ENCODE data around the gene TK1.
"Not testable (repeated sequence)": the region's sequence is repeated elsewhere in the genome, so short reads cannot be mapped to it uniquely, and the experiment has no call there.

The TK1 gene

GRCh38 chr17:78186692-78187595 lies at the start of gene TK1, which contains the start of gene AFMID:
TK1 (minus strand) TSS chr17:78187052; CDS start chr17:78186994, 58 bp downstream.
AFMID (plus strand) TSS chr17:78187362; CDS start chr17:78187371, 9 bp downstream.
- peak; percentile 90 for DNase-seq

- no peak for DNase-seq
Observed at GRCh38 chr17:78235885-78236284, 49.0 kb upstream of the TK1 start.

DNA sequence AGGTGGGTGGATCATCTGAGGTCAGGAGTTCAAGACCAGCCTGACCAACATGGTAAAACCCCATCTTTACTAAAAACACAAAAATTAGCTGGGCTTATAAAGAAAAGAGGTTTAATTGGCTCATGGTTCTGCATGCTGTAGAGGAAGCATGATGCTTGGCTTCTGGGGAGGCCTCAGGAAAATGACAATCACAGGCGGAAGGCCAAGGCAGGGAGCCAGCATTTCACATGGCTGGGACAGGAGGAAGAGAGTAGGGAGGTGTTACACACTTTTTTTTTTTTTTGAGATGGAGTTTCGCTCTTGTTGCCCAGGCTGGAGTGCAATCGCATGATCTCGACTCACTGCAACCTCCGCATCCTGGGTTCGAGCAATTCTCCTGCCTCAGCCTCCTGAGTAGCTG lies 48.2 kb upstream of the TK1 start:
- DNase-seq = not testable (repeated sequence)

GRCh38 chr17:78234261-78234865 lies 47.5 kb upstream of the TK1 start:
- no peak for DNase-seq

DNA sequence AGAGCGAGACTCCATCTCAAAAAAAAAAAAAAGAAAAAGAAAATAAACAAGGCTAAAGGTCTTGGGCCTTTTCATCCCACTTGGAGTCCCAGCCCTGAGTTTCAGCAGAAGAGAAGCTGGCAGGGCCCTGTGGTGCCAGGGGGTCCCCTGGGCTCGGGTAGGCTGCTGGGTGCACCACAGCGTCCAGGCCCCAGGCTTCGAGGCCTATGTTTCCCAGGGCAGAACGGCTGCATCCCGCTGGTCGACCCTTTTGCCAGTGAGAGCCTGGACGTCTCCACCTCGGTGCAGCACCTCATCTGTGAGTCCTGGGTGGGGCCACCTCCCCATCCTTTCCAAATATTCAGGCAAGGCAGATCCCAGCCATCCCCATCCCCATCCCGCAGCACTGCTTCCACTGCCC lies 46.8 kb upstream of the TK1 start:
- no peak for DNase-seq

- no peak for DNase-seq
Observed at GRCh38 chr17:78232859-78233173, 46.0 kb upstream of the TK1 start.

DNA sequence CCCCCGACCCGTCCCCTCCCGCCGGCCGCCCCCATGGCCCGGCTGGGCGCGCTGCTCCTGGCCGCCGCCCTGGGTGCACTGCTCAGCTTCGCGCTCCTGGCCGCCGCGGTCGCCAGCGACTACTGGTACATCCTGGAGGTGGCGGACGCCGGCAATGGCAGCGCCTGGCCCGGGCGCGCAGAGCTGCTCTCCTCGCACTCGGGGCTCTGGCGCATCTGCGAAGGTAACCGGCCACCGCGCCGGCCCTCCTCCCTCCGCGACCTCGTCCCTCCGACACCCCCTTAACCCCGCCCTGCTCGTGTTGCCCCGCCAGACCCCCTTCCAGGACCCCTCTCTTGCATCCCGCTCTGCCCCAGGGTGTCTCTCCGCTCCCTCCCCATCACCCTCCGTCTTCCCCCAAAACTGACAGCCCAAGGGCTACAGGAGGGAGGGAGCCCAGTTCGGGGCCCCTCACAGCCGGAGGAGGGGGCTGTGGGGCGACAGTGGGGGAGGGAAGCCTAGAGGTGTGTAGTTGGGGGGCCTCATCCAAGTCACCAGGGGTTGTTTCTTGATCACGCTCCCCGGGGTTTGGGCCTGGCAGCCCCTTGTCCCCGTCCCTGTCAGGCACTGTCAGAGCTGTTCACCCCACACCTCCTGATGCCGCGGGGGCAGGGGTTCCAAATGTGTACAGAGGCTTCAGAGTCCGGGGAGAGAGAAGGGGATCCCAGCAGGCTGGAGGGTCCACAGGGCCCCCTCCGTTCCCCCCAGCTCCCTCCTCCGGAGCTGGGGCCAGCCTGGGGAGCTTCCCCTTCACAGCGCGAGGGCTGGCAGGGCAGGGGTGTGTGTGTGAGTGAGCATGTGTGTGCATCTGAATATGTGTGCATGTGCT lies 45.4 kb upstream of the TK1 start:
- DNase-seq = no peak

GRCh38 chr17:78230996-78231935 lies 44.4 kb upstream of the TK1 start, which contains the start of gene TMEM235:
TMEM235 (plus strand) TSS chr17:78231631; CDS start chr17:78232024, 393 bp downstream.
- DNase-seq = no peak

DNA sequence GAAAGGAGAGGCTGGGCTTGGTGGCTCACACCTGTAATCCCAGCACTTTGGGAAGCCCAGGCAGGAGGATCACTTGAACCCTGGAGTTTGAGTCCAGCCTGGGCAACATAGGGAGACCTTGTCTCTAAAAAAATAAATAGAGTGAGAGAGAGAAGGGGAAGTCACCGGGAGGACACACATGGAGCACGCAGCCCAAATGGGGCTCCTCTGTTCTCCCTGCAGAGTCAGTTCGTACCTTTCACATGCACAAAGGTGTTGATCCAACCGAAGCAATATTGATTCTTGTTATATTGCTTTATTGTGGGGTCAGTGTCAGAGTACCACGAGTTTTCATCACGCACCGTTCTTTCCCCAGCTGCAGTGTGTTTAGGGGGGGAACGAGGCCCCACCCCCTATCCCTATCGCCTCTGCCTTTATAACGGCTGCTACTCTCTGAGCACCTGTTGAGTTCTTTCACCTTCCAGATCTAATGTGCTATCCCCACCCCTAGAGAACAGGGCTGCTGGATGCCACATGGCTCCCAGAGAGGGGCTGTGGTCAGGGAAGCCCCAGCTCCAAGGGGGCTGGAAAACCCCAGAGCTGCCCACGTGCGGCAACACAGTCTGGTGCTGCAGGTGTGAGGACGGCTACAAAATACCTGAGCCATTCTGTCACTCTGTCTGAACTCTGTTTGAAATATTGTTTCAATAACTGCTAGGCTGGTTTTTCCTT lies 43.6 kb upstream of the TK1 start:
- no peak for DNase-seq

DNA sequence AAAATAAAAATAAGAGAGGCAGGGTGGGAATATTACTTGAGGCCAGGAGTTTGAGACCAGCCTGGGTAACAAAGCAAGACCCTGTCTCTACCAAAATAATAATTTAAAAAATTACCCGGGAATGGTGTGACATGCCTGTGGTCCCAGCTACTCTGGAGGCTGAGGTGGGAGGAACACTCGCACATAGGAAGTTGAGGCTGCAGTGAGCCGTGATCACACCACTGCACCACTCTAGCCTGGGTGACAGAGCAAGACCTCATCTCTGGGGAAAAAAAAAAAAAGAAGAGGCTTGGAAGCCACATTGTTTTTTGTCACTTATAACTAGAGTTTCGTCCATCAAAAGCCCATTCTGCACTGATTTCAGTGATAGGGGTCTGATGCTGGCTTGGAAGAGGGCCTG lies 41.3 kb upstream of the TK1 start:
- DNase-seq = no peak

DNA sequence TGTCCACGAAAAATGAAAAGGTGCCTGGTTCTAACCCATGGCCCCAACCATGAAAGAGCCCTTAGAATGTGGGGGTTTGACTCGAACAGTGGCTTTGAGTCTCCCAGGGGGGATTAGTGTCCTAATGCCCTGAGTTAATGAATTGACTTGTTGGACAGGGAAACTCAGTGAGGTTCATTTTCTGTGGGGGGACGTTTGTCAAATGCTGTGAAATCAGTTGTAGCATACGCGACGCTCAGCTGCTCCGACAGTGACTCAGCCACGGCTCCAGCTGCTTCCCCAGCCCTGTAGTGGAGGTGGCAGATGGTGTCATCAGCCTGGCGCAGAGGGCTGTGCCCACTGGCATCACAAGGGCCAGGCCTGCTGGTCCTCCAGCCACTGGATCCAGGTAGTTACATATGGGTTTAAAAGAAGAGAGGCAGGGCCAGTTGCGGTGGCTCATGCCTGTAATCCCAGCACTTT lies 40.6 kb upstream of the TK1 start:
- no peak for DNase-seq

- no peak for DNase-seq
Observed at GRCh38 chr17:78226759-78227454, 40.1 kb upstream of the TK1 start.

GRCh38 chr17:78226055-78226758 lies 39.4 kb upstream of the TK1 start:
- no peak for DNase-seq

DNA sequence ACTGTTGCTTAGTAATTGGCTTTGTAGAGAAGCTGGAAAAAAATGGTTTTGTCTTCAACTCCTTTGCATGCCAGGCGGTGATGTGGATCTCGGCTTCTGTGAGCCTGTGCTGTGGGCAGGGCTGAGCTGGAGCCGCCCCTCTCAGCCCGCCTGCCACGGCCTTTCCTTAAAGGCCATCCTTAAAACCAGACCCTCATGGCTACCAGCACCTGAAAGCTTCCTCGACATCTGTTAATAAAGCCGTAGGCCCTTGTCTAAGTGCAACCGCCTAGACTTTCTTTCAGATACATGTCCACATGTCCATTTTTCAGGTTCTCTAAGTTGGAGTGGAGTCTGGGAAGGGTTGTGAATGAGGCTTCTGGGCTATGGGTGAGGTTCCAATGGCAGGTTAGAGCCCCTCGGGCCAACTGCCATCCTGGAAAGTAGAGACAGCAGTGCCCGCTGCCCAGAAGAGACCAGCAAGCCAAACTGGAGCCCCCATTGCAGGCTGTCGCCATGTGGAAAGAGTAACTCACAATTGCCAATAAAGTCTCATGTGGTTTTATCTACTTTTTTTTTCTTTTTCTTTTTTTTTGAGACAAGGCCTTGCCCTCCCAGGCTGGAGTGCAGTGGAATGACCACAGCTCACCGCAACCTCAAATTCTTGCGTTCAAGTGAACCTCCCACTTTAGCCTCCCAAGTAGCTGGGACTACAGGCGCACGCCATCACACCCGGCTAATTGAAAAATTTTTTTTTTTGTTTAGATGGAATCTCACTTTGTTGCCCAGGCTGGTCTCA lies 38.4 kb upstream of the TK1 start:
- no peak for DNase-seq

GRCh38 chr17:78224231-78225087 lies 37.6 kb upstream of the TK1 start:
- DNase-seq = no peak

- no peak for DNase-seq
Observed at GRCh38 chr17:78223765-78224164, 36.9 kb upstream of the TK1 start.

GRCh38 chr17:78223061-78223460 lies 36.2 kb upstream of the TK1 start:
- no peak for DNase-seq

Measured in CD4-positive, alpha-beta T cell treated with Interleukin-15 for 1 hour (primary cell).